GM10266 (cell line): Measurements from ENCODE around the gene IRX4.

Experiments used
- DNase-seq: peaks from one replicate; pipeline ENCODE4 v3.0.0; 2012; ENCODE audit errors: extremely low spot score
- CTCF ChIP-seq: IDR thresholded peaks from 2 replicates; pipeline ENCODE4 v1.5.1; 2012; ENCODE audit warnings: mild to moderate bottlenecking, low read depth; ENCODE audit not compliant: control insufficient read depth, insufficient read depth; ENCODE audit errors: missing control alignments

Gene IRX4

GRCh38 chr5:1859099-1859498 is 23.6 kb downstream of the IRX4 start:
- DNase-seq = no peak
- TF ChIP-seq CTCF = no peak

DNA sequence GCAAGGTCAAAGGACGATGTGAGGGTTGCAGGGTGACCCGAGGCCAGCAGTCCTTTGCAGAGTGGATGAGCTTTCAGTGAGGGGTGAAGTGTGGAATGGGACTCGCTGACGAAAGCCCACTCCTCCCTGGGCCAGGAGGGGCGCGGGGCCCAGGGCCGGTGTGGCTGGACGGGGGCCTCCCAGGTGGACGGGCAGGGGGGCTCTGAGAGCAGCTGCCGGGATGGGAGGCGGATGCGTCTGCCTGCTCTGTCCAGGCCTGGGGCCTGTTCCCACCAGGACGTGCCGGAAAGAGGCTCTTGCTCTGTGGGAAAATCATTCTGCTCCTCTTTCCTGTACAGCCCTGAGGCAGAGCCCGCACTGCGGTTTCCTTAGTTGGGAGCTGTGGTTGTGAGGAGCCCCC is 24.3 kb downstream of the IRX4 start:
- TF ChIP-seq CTCF = no peak

DNA sequence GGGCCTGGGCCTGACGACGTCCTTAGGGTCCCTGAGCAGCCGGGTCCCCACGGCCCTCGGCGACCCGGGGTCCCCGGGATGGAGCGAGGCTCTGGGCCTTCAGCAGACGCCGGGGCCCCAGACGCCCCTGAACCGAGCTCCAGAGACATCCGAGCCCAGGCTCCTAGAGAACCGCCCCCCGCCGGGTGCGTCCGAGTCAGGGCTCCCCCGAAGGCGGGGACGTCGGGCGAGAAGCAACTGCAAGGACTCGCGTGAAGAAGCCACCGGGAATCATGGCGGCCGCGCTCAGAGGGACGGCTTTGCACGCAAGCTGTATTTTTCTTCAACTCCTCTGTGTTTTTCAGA is 25.5 kb downstream of the IRX4 start:
- no peak for DNase-seq
- TF ChIP-seq CTCF = no peak

More for the DNA sequence above, 24.3 kb downstream of the IRX4 start:
- DNase-seq = no peak

DNA sequence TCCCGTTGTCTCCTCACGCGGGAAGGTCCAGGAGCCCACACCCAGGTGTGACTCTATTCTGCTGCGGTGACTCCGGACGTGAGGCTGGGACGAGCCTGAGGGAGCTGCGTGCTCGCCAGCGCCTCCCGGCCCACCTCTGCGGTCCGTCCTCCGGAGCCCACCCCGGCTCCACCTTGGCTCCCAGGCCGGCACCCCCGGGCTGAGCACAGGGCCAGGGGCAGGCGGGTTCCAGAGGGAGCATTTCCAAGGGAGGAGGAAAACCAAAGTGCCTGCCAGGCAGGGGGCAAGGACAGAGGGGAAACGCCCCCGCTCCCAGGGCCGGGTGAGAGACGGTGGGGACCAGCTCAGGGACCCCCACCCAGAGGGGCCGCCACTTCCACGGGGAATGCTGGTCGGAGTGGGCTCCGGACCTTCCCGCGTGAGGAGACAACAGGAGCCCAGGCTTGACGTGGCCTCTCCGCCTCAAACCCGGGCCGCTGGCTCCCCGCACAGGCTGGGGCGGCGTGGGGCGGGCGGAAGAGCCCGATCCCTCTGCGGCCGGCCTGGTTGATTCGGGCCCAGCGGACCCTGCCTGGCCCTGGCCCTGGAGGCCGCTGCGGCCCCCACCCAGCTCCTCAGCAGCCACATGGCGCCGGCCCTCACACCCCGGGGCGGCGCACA is 26.0 kb downstream of the IRX4 start:
- TF ChIP-seq CTCF = no peak
- no peak for DNase-seq

DNA sequence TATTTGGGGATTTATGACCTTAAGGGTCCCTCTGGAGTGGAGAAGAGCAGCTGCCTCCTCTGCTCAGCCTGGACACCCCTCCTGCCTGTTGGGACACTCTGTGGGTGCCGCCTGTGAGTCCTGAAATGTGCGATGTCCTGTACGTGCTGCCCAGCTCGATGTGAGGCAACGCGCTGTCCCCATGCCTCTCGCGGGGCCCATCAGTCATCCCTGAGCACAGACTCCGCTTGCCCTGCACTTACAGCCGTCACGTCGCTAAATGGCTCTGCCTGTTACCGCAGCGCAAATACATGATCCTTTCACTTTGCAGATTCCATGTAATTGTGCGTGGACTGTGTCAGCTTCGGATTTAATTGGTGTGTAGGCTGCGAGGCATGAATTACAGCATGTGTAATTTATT is 27.1 kb downstream of the IRX4 start:
- TF ChIP-seq CTCF = no peak

DNA sequence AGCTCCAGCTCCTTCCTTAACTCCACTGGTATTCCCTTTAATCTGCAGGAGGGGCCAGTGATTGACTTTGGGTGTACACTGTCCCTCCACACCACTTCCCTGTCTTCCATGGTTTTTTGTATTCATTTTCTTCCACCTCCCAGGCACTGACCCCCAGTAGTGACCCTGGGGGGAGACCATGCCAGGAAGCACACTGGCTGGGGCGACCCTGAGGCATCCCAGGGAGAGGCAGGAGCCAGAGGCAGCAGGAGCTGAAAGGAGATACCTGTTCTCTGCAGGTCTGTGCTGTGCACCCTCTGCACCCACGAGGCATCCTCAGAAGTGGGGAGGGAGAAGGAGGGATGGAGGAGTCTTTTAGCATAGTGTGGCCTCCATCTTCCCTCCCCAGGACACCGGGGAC is 27.6 kb downstream of the IRX4 start:
- no peak for TF ChIP-seq CTCF
- DNase-seq = no peak

More for the DNA sequence above, 27.1 kb downstream of the IRX4 start:
- DNase-seq = no peak

GRCh38 chr5:1853531-1853930 is 29.2 kb downstream of the IRX4 start:
- DNase-seq = no peak
- no peak for TF ChIP-seq CTCF
